HG03575 (cell line): ENCODE measurements around the gene ZNF121.
"Not testable (repeated sequence)": the region's sequence is repeated elsewhere in the genome, so short reads cannot be mapped to it uniquely, and the experiment has no call there.

Source experiments
- ATAC-seq: cut with Tn5 transposase; IDR thresholded peaks from one replicate; pipeline ENCODE4 v1.9.1; 2021; ENCODE audit not compliant: unreplicated experiment, insufficient number of reproducible peaks, low FRiP score; ENCODE audit errors: extremely low read depth

The ZNF121 gene

DNA sequence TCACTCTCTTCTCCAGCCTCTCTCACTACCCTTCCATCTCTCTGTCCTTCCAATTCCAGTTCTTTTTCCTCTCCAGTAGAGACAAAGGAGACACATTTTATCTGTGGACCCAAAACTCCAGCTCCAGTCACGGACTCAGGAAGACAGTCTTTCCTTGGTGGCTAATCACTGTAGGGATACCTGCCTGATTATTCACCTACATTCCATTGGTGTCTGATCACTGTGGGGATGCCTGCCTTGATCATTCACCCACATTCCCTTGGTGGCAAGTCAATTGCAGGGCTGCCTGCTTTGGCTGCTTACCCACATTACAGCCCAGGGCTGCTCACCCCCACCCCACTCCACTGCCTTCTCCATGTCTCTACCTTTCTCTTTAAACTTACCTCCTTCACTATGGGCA, 44.4 kb downstream of the ZNF121 start:
- not testable (repeated sequence) for ATAC-seq

GRCh38 chr19:9539201-9539600, 45.1 kb downstream of the ZNF121 start:
- ATAC-seq: not testable (repeated sequence)

DNA sequence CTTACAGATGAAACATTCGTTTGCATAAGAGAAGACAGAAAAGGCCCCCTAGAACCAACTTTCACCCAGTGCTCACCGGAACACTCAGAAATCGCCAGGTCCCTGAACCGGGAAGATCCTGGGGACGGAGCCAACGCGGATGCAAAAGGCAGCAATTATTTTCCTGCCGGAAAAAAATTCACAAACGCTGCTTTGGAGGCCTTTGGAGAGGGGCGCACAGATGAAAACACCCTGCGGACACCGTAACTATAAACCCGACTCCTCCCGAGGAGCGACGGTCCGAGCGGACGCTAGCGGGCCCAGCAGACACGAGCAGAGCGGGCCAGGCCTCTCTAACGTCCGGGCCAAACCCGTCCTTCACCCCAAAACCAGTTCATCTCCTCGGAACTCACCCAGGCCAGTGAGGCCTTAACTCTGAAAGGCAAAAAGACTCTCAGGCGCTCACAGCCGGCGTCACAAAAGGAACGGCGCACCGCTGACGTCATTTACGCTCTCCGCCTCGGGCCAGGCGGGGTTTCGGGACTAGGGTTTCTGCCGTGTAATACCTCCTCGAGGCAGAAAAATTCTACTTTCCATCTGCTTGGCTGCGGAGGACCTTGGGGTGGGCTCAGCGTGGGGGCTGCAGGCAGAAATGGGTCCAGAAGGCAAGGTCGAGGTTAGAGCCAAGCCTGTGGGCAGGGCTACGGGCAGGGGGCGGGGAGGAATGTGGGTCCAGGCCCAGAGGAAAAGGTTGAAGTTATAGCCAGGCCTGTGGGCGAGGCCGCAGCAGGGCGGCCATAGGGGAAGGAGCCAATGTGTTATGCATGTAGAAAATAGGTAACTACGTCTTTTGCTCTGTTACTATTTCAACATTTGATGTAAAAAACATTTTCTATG, 45.9 kb downstream of the ZNF121 start, which contains the start of gene ZNF426:
Gene ZNF426 (minus strand): TSS at position 463 of the 876 bp plus-strand sequence. CDS start 2,413 bp downstream, outside the sequence.
- ATAC-seq: no peak

DNA sequence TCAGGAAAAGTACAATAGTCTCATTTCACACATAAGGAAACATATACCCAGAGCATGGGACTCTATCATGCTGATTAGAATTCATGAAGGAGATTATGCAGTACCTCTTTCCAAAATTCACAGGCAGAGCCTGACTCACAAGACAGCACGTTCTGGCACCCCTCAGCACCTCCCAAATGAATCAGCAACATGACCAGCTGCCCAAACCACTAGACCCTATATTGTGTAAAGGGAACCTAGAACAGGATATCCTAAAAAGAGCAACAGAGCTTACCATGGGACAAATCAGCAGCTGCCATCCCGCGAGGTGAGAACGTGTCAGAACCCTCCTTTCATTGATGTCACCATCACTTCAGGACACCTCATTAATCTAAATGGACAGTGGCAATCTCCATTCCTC, 48.4 kb downstream of the ZNF121 start:
- no peak for ATAC-seq

DNA sequence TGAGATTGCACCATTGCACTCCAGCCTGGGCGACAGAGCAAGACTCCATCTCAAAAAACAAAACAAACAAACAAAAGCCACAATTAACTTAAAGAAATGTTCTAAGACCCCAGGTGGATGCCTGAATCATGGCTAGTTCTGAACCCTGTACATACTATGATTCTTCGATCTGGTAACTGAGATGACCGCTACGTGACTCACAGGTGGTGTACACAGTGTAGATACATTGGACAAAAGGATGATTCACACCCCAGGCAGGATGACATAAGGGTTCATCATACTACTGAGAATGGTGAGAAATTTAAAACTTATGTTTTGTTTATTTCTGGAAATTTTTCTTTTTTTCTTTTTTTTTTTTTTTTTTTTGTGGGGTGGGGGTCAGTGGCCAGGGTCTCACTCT, 52.4 kb downstream of the ZNF121 start:
- no peak for ATAC-seq

DNA sequence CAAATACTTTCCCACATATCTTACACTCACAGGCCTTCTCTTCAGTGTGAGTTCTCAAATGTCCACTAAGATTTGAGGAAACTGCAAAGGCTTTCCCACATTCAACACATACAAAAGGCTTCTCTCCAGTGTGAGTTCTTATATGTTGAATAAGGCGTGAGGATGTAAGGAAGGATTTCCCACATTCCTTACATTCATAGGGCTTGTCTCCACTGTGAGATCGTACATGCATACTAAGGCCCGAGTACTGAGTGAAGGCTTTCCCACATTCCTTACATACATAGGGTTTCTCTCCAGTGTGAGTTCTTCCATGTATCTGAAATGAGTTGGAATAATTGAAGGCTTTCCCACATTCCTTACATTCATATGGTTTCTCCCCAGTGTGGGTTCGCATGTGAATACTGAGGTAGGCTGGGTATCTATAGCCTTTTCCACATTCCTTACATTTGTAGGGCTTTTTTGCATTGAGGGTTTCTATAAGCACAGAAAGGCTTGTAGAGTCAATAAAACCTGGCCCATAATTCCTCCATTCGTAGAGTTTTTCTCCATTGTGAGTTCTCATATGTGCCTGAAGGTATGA, 55.5 kb downstream of the ZNF121 start:
- no peak for ATAC-seq

GRCh38 chr19:9523885-9524474, 60.3 kb downstream of the ZNF121 start:
- ATAC-seq: no peak
